HCT116 (cell line): ENCODE measurements around the gene ABL2. TPM values are rescaled to one million over a fixed set of nuclear protein-coding genes. Genes with fewer than 3 reads are reported as not detected.

Experiments
- ATAC-seq: fragments of 200-7000 bp; cut with Tn5 transposase; 2 replicates; pipeline ENCODE4 v1.9.1; 2020; ENCODE audit warnings: mild to moderate bottlenecking, moderate library complexity
- BruUV-seq: library from RNA; stranded (reverse); fragments of 400-500 nt; replicated peaks from 2 replicates; lab custom pipeline; 2021; lab: Mats Ljungman, UMichigan
- CTCF ChIA-PET: fragments of 300-600 bp; sonication (Branson Sonifier 250); formaldehyde crosslinking; loops from one replicate; lab custom pipeline; 2021; ENCODE audit warnings: antibody characterized with exemption; lab: Charles Lee
- POLR2A ChIA-PET: fragments of 300-600, 350-600 bp; sonication (Branson Sonifier 250); formaldehyde crosslinking; loops from one replicate; lab custom pipeline; 2021; ENCODE audit warnings: antibody characterized with exemption; lab: Charles Lee
- RAD21 ChIA-PET, 2 experiments: fragments of 300-600 bp; sonication (Branson Sonifier 250); formaldehyde crosslinking; loops; one replicate each; lab custom pipeline; 2023; ENCODE audit warnings: low total read pairs in 2 of 2; ENCODE audit not compliant: uncharacterized antibody in 2 of 2, unreplicated experiment in 2 of 2, low non-redundant PET in 1 of 2; lab: Charles Lee
- DNase-seq: peaks from one replicate; pipeline ENCODE4 v3.0.0-alpha.2; 2010; ENCODE audit warnings: low read depth, low spot score
- H2AFZ ChIP-seq: fragments of 200-600 bp; shearing (Covaris generic), sonication (generic); 2 replicates; pipeline ENCODE4 v1.6.1; 2017; ENCODE audit warnings: low read depth, mixed run types, mixed read lengths, antibody characterized with exemption, low read length; ENCODE audit not compliant: poor library complexity, severe bottlenecking
- H3K27ac ChIP-seq: 2 replicates; pipeline ENCODE4 v1.5.1; 2012; ENCODE audit warnings: low read depth, low read length
- H3K27me3 ChIP-seq: fragments of 200-600 bp; sonication (generic); 2 replicates; pipeline ENCODE4 v1.6.1; 2016; ENCODE audit warnings: mixed run types, low read length, mixed read lengths; ENCODE audit not compliant: insufficient read depth
- H3K36me3 ChIP-seq, 2 experiments: fragments of 200-500 bp in 1 of 2; fragments of 200-600 bp in 1 of 2; sonication (Bioruptor generic) in 1 of 2; sonication (generic) in 1 of 2; 2 replicates each; pipeline versions ENCODE4 v1.5.1 to v1.6.1; 2014 to 2016; ENCODE audit warnings: low read length in 2 of 2, inconsistent platforms in 1 of 2, mixed read lengths in 1 of 2, mixed run types in 1 of 2; ENCODE audit not compliant: insufficient read depth in 2 of 2, control insufficient read depth in 1 of 2
- H3K4me1 ChIP-seq, 2 experiments: fragments of 200-600 bp in 1 of 2; sonication (generic) in 1 of 2; 2 replicates each; pipeline versions ENCODE4 v1.5.1 to v1.6.1; 2012 to 2017; ENCODE audit warnings: low read length in 2 of 2, inconsistent platforms in 1 of 2, mild to moderate bottlenecking in 1 of 2, mixed read lengths in 1 of 2, mixed run types in 1 of 2, moderate library complexity in 1 of 2; ENCODE audit not compliant: insufficient read depth in 2 of 2, control insufficient read depth in 1 of 2
- H3K4me2 ChIP-seq: fragments of 200-600 bp; sonication (generic); 2 replicates; pipeline ENCODE4 v1.6.1; 2017; ENCODE audit warnings: mixed run types, low read length, mixed read lengths
- H3K4me3 ChIP-seq, 2 experiments: fragments of 200-600 bp in 1 of 2; sonication (generic) in 1 of 2; replicated peaks in 1 of 2; 2 replicates each; pipeline ENCODE4 v1.5.1; 2011 to 2016; ENCODE audit warnings: low read length in 2 of 2, control low read depth in 1 of 2, low read depth in 1 of 2, mild to moderate bottlenecking in 1 of 2, mixed read lengths in 1 of 2, mixed run types in 1 of 2
- H3K79me2 ChIP-seq: fragments of 200-600 bp; sonication (generic); 2 replicates; pipeline ENCODE4 v1.6.1; 2017; ENCODE audit warnings: mild to moderate bottlenecking, mixed run types, low read length, moderate library complexity, mixed read lengths; ENCODE audit not compliant: insufficient read depth
- H3K9ac ChIP-seq: fragments of 200-600 bp; sonication (generic); 2 replicates; pipeline ENCODE4 v1.6.1; 2016; ENCODE audit warnings: low read length, mixed read lengths
- H3K9me2 ChIP-seq: fragments of 200-600 bp; sonication (generic), shearing (Covaris generic); 2 replicates; pipeline ENCODE4 v1.6.1; 2017; ENCODE audit warnings: mixed run types, mild to moderate bottlenecking, moderate library complexity; ENCODE audit not compliant: insufficient read depth
- H3K9me3 ChIP-seq, 2 experiments: fragments of 200-500 bp in 1 of 2; fragments of 200-600 bp in 1 of 2; sonication (Bioruptor generic) in 1 of 2; sonication (generic) in 1 of 2; 2 replicates each; pipeline ENCODE4 v1.6.1; 2014 to 2017; ENCODE audit warnings: low read length in 2 of 2, mixed read lengths in 2 of 2, inconsistent platforms in 1 of 2, low read depth in 1 of 2, mild to moderate bottlenecking in 1 of 2, mixed run types in 1 of 2, moderate library complexity in 1 of 2; ENCODE audit not compliant: control insufficient read depth in 1 of 2, insufficient read depth in 1 of 2
- H4K20me1 ChIP-seq: fragments of 200-600 bp; sonication (generic), shearing (Covaris generic); 2 replicates; pipeline ENCODE4 v1.6.1; 2017; ENCODE audit warnings: mixed run types, mild to moderate bottlenecking, moderate library complexity; ENCODE audit not compliant: insufficient read depth
- CBX3 ChIP-seq: IDR thresholded peaks from 2 replicates; pipeline ENCODE4 v1.6.1; 2012; ENCODE audit warnings: low read depth
- CTCF ChIP-seq, 3 experiments: fragments of 200-600 bp in 1 of 3; sonication (generic) in 1 of 3; IDR thresholded peaks in 2 of 3; conservative IDR thresholded peaks in 1 of 3; 2 replicates each; pipeline ENCODE4 v1.5.1; 2012 to 2017; ENCODE audit warnings: low read depth in 2 of 3, low read length in 2 of 3, antibody characterized with exemption in 1 of 3, borderline replicate concordance in 1 of 3, control low read depth in 1 of 3, mild to moderate bottlenecking in 1 of 3, mixed read lengths in 1 of 3, mixed run types in 1 of 3, moderate library complexity in 1 of 3; ENCODE audit not compliant: insufficient read depth in 1 of 3
- EGR1 ChIP-seq: IDR thresholded peaks from 2 replicates; pipeline ENCODE4 v1.6.1; 2012; ENCODE audit warnings: low read depth
- EZH2phosphoT487 ChIP-seq: fragments of 200-600 bp; IDR thresholded peaks from 2 replicates; pipeline ENCODE4 v1.6.1; 2018; ENCODE audit warnings: antibody characterized with exemption, borderline replicate concordance
- POLR2A ChIP-seq: IDR thresholded peaks from 2 replicates; pipeline ENCODE4 v1.7.0; 2011; ENCODE audit warnings: borderline replicate concordance; ENCODE audit not compliant: insufficient read depth, insufficient read length; ENCODE audit errors: extremely low read depth
- RAD21 ChIP-seq: IDR thresholded peaks from 2 replicates; pipeline ENCODE4 v1.6.1; 2012; ENCODE audit warnings: low read depth, mild to moderate bottlenecking
- REST ChIP-seq: IDR thresholded peaks from 2 replicates; pipeline ENCODE4 v1.6.1; 2012; ENCODE audit warnings: low read depth
- SRF ChIP-seq: IDR thresholded peaks from 2 replicates; pipeline ENCODE4 v1.6.1; 2012; ENCODE audit warnings: low read depth
- TCF7L2 ChIP-seq: IDR thresholded peaks from 2 replicates; pipeline ENCODE4 v1.7.0; 2011; ENCODE audit warnings: borderline replicate concordance, inconsistent platforms; ENCODE audit not compliant: insufficient read depth, insufficient read length; ENCODE audit errors: extremely low read depth
- intact Hi-C: fragments of 100-400 bp; cut with micrococcal nuclease; formaldehyde crosslinking; loops from 2 replicates; pipeline ENCODE4 v1.10.0; 2022
- total RNA-seq: library from RNA; stranded (reverse); gene quantifications from one replicate; pipeline ENCODE4 v1.2.1, GENCODE V29; 2021; ENCODE audit not compliant: unreplicated experiment
- TF ChIP-seq, protein P1 (sequence below): IDR thresholded peaks from 2 replicates; pipeline ENCODE4 v1.6.1; 2012

ABL2 gene
- total RNA-seq, 1 experiment from 2014 or later, result 22.9 TPM

- H3K27me3 ChIP-seq, result no peaks in the 10 kb centered on the region
- ATAC-seq (no peak), DNase-seq (no peak)
- H3K4me1 ChIP-seq, result no peaks in the 10 kb centered on the region
- H3K36me3 ChIP-seq, result peaks cover 2 to 29% of the 10 kb centered on the region in 2 experiments; a peak in 3 of 4 replicates
- TF ChIP-seq CTCF (IDR thresholded peaks at IDR 0.05 in 2 of 3, conservative IDR thresholded peaks at IDR 0.05 in 1 of 3; ENCODE audit: borderline replicate concordance in 1 of 3, insufficient read depth in 1 of 3, low read depth in 2 of 3, low read length in 2 of 3), result no peak
- no peak for TF ChIP-seq SRF
- TF ChIP-seq, protein P1, sequence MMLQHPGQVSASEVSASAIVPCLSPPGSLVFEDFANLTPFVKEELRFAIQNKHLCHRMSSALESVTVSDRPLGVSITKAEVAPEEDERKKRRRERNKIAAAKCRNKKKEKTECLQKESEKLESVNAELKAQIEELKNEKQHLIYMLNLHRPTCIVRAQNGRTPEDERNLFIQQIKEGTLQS, result no peak
- no peak for TF ChIP-seq RAD21
- TF ChIP-seq EGR1, result no peak
- no peak for TF ChIP-seq CBX3
- TF ChIP-seq POLR2A, result no peak
- no peak for TF ChIP-seq TCF7L2
- no peak for TF ChIP-seq REST
- TF ChIP-seq EZH2phosphoT487, result no peak
- no peaks in the 10 kb centered on the region for H4K20me1 ChIP-seq
- H3K9me3 ChIP-seq, result no peaks in the 10 kb centered on the region
- no peak overlapping the region for H3K4me3 ChIP-seq
- no peak overlapping the region for H3K27ac ChIP-seq
- CTCF ChIA-PET, result no interaction called here
- no peaks in the 10 kb centered on the region for H3K79me2 ChIP-seq
- RAD21 ChIA-PET, result no interaction called here
- POLR2A ChIA-PET, result no interaction called here
- no peak overlapping the region for H3K4me2 ChIP-seq
- BruUV-seq, result no TSS peak
- no peaks in the 10 kb centered on the region for H3K9me2 ChIP-seq
- no peak overlapping the region for H2AFZ ChIP-seq
- intact Hi-C loops, result no loop called here
- H3K9ac ChIP-seq, result no peak overlapping the region
Observed at GRCh38 chr1:179094818-179095217, 134.7 kb downstream of the ABL2 start.
